HEK293T (cell line): ENCODE measurements around the gene CACNA1E.

Experiments used
- ARNT ChIP-seq: fragments of 450-650 bp; IDR thresholded peaks from 2 replicates; pipeline ENCODE4 v1.6.1; 2017; ENCODE audit warnings: mild to moderate bottlenecking
- BHLHE40 ChIP-seq: fragments of 450-650 bp; IDR thresholded peaks from 2 replicates; pipeline ENCODE4 v1.6.1; 2016; ENCODE audit warnings: mild to moderate bottlenecking, moderate library complexity, borderline replicate concordance
- CTBP1 ChIP-seq: fragments of 450-650 bp; IDR thresholded peaks from 2 replicates; pipeline ENCODE4 v1.6.1; 2016; ENCODE audit warnings: borderline replicate concordance
- ELF4 ChIP-seq: fragments of 450-650 bp; IDR thresholded peaks from 2 replicates; pipeline ENCODE4 v1.6.1; 2017; ENCODE audit warnings: antibody characterized with exemption
- FOXA1 ChIP-seq: fragments of 450-650 bp; IDR thresholded peaks from 2 replicates; pipeline ENCODE4 v1.6.1; 2016; ENCODE audit warnings: mild to moderate bottlenecking
- FOXK2 ChIP-seq: fragments of 450-650 bp; IDR thresholded peaks from 2 replicates; pipeline ENCODE4 v1.6.1; 2016; ENCODE audit warnings: mild to moderate bottlenecking
- FOXM1 ChIP-seq: fragments of 450-650 bp; IDR thresholded peaks from 2 replicates; pipeline ENCODE4 v1.6.1; 2017; ENCODE audit warnings: mild to moderate bottlenecking, borderline replicate concordance
- HDGF ChIP-seq: fragments of 450-650 bp; IDR thresholded peaks from 2 replicates; pipeline ENCODE4 v1.6.1; 2017; ENCODE audit warnings: antibody characterized with exemption, borderline replicate concordance
- LEF1 ChIP-seq: fragments of 450-650 bp; IDR thresholded peaks from 2 replicates; pipeline ENCODE4 v1.6.1; 2017; ENCODE audit warnings: mild to moderate bottlenecking, borderline replicate concordance
- SP1 ChIP-seq: fragments of 450-650 bp; IDR thresholded peaks from 2 replicates; pipeline ENCODE4 v1.6.1; 2017
- SUZ12 ChIP-seq: fragments of 450-650 bp; IDR thresholded peaks from 2 replicates; pipeline ENCODE4 v1.6.1; 2016; ENCODE audit warnings: mild to moderate bottlenecking
- TARDBP ChIP-seq: fragments of 450-650 bp; IDR thresholded peaks from 2 replicates; pipeline ENCODE4 v1.6.1; 2016
- ZNF384 ChIP-seq: fragments of 450-650 bp; IDR thresholded peaks from 2 replicates; pipeline ENCODE4 v1.6.1; 2016
- TF ChIP-seq, protein P1 (sequence below): fragments of 450-650 bp; IDR thresholded peaks from 2 replicates; pipeline ENCODE4 v1.6.1; 2016

DNA sequence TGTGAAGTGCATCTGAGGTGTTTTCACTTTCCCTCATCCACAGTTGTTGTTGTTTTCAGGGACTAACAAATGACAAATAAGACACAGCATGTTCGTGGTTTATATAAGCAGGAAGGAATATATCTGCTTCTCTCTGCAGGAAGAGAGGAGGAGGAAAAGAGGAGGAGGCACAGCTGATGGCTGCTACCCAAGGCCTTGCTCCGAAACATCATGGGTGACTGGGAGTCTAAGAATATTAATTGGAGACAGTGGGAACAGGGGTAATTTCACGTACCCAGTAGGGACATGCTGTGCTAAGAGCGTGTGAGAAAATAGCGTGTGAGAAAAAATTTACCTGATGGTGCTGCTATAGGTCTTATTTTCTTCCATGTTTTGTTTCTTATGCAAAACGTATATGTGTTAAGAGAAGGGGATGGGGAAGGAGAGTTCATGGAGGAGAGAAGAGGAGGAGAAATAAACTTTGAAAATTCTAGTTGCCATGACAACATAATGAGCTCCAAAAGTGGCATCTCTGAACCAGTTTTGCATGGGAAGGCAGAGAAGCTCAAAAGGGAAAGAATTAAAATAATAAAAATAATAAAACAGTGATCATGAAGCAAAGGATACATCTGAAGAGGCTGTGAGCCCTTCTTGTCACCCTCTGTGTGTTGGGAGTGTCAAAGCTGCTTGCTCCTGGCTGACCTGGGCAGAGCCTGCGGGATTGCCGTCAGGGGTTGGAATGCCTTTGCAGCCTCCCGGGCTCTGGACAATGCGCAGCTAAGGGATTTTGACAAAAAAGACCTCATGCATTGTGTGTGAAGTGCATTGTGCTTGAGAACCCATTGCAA is 192.0 kb downstream of the CACNA1E start:
- no peak for TF ChIP-seq CTBP1
- TF ChIP-seq ZNF384: no peak
- no peak for TF ChIP-seq HDGF
- no peak for TF ChIP-seq ARNT
- TF ChIP-seq TARDBP: no peak
- TF ChIP-seq ELF4: no peak
- TF ChIP-seq, protein P1, sequence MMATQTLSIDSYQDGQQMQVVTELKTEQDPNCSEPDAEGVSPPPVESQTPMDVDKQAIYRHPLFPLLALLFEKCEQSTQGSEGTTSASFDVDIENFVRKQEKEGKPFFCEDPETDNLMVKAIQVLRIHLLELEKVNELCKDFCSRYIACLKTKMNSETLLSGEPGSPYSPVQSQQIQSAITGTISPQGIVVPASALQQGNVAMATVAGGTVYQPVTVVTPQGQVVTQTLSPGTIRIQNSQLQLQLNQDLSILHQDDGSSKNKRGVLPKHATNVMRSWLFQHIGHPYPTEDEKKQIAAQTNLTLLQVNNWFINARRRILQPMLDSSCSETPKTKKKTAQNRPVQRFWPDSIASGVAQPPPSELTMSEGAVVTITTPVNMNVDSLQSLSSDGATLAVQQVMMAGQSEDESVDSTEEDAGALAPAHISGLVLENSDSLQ: no peak
- TF ChIP-seq FOXK2: no peak
- TF ChIP-seq SP1: no peak
- no peak for TF ChIP-seq FOXA1
- no peak for TF ChIP-seq BHLHE40
- TF ChIP-seq FOXM1: no peak
- TF ChIP-seq LEF1: no peak
- TF ChIP-seq SUZ12: no peak
